GM12874 (cell line): ENCODE measurements around the gene PHACTR2.

Experiments used
- CTCF ChIP-seq: IDR thresholded peaks from 2 replicates; pipeline ENCODE4 v1.5.1; 2011; ENCODE audit warnings: low read depth, mild to moderate bottlenecking, control low read depth, low read length, moderate library complexity; ENCODE audit not compliant: insufficient read depth

The PHACTR2 gene

DNA sequence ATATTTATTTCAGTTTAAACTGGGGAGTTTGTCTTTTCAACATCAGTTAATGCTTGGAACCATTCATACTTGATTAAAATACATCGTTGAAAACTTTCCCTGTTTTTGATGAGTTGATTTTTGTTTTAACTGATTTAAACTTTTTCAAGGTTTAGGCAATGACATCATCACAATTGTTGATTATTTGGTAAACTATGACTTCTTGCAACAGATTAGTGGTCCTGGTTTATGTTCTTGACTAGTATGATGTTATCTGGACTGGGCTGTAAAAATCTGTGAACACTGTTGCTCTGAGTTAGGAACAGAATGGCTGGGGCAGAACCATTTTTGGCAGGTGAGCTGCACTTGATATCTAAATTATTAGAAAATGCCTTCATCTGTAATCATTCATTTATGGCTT, 186.5 kb downstream of the PHACTR2 start, which contains the start of gene ZC2HC1B:
TSS of gene ZC2HC1B (plus strand) at position 241 of the 400 bp plus-strand sequence. CDS start at position 307, 66 bp downstream.
- TF ChIP-seq CTCF: no peak

DNA sequence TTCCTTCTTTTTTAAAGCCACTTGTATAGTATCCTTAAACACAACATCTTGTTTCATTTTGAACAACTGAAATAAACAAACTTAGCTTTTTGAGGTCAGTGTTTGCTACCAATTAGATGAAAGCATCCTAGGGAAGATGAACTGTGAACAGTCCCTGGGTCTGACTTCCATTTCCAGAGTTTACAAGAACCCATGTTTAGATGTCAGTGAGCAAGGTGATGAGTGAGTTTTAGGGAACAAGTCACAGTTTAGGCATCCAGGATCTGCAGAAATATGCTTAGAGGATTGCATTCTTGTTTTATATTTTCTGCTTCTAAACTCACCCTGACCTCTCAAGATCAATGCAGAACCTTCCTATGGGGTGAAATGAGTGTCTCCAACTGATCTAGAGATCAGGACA, 189.5 kb downstream of the PHACTR2 start:
- TF ChIP-seq CTCF: no peak

- no peak for TF ChIP-seq CTCF
These were observed 194.4 kb downstream of the PHACTR2 start for GRCh38 chr6:143872201-143872600.

- no peak for TF ChIP-seq CTCF
These were observed 200.0 kb downstream of the PHACTR2 start for GRCh38 chr6:143877584-143878271.

DNA sequence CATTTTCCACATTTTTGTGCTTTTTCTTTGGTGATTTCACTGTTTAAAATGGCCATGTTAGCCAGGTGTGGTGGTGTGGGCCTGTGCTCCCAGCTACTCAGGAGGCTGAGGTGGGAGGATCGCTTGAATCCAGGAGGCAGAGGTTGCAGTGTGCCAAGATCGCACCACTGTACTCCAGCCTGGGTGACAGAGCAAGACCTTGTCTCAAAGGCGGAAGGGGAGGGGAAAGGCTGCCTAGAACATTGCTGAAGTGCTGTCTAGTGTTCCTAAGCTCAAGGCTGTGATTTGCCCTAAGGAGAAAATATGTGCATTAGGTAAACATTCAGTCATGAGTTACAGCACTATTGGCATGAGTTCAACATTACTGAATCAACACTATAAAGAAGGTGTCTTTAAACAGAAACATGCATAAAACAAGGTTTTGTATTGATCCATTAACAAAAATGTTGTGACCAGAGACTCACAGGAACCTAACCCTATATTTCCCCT, 200.6 kb downstream of the PHACTR2 start:
- no peak for TF ChIP-seq CTCF

DNA sequence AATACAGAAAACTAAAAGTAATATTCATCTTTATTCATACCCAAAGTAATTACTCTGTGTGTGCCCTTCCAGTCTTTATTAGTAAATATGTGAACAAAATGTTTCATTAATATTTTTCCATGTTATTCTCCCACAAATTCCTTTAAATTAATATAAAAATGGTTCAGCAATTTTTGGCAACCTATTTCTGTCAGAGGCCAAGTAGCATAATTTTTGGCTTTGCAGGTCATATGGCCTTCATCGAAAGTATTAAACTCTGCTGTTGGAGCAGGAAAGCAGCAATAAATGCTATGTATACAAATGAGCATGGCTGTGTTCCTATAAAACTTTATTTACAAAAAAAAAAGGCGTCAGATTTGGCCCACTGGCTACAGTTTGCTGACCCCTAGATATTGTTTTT, 202.6 kb downstream of the PHACTR2 start:
- no peak for TF ChIP-seq CTCF
